CD14-positive monocyte (primary cell): ENCODE data around the gene LRRN2. TPM values are rescaled to one million over a fixed set of nuclear protein-coding genes. Genes with fewer than 3 reads are reported as not detected.

Source experiments
- DNase-seq, 3 donors: peaks; one replicate each; pipeline ENCODE4 v3.0.0-alpha.2; 2011 to 2022
- H2AFZ ChIP-seq: 2 replicates; pipeline ENCODE4 v1.6.0; 2012; ENCODE audit warnings: mild to moderate bottlenecking, low read depth, low read length, inconsistent platforms; ENCODE audit not compliant: insufficient read depth, poor library complexity, severe bottlenecking
- H3K27ac ChIP-seq, 2 donors: 1 replicate in 1 of 2; 2 replicates in 1 of 2; pipeline ENCODE4 v1.5.1; 2012 to 2013; ENCODE audit warnings: low read length in 2 of 2, control low read depth in 1 of 2, inconsistent platforms in 1 of 2, low read depth in 1 of 2, mild to moderate bottlenecking in 1 of 2
- H3K27me3 ChIP-seq, 2 donors: one replicate each; pipeline versions ENCODE4 v1.6.0 to v1.6.1; 2011 to 2013; ENCODE audit warnings: low read length in 2 of 2; ENCODE audit not compliant: control insufficient read depth in 2 of 2, insufficient read depth in 2 of 2
- H3K36me3 ChIP-seq, 2 donors: replicated peaks in 1 of 2; 1 replicate in 1 of 2; 2 replicates in 1 of 2; pipeline versions ENCODE4 v1.5.1 to v1.6.1; 2012 to 2013; ENCODE audit warnings: low read length in 2 of 2, control low read depth in 1 of 2, inconsistent platforms in 1 of 2, mild to moderate bottlenecking in 1 of 2; ENCODE audit not compliant: insufficient read depth in 2 of 2, control insufficient read depth in 1 of 2
- H3K4me1 ChIP-seq, 2 donors: 1 replicate in 1 of 2; 2 replicates in 1 of 2; pipeline versions ENCODE4 v1.5.1 to v1.6.1; 2012 to 2013; ENCODE audit warnings: low read length in 2 of 2, control low read depth in 1 of 2, inconsistent platforms in 1 of 2, mild to moderate bottlenecking in 1 of 2, moderate library complexity in 1 of 2; ENCODE audit not compliant: insufficient read depth in 2 of 2, control insufficient read depth in 1 of 2
- H3K4me2 ChIP-seq: replicated peaks from 2 replicates; pipeline ENCODE3; 2012; ENCODE audit warnings: low read length, moderate library complexity, mild to moderate bottlenecking; ENCODE audit not compliant: poor library complexity, severe bottlenecking; ENCODE audit errors: extremely low read depth
- H3K4me3 ChIP-seq, 3 experiments: fragments of 200-600 bp in 1 of 3; sonication (generic) in 1 of 3; replicated peaks in 1 of 3; 1 replicate in 2 of 3; 2 replicates in 1 of 3; pipeline ENCODE4 v1.5.1; 2011 to 2013; ENCODE audit warnings: low read length in 3 of 3, mild to moderate bottlenecking in 3 of 3, control low read depth in 2 of 3, low read depth in 2 of 3, inconsistent platforms in 1 of 3, moderate library complexity in 1 of 3
- H3K79me2 ChIP-seq: 2 replicates; pipeline ENCODE4 v1.6.0; 2012; ENCODE audit warnings: mild to moderate bottlenecking, control low read depth, inconsistent platforms, low read length, moderate library complexity; ENCODE audit not compliant: insufficient read depth
- H3K9ac ChIP-seq: 2 replicates; pipeline ENCODE4 v1.6.0; 2017; ENCODE audit warnings: low read length, mild to moderate bottlenecking; ENCODE audit not compliant: insufficient read depth, poor library complexity, severe bottlenecking
- H3K9me3 ChIP-seq, 2 donors: replicated peaks in 1 of 2; 1 replicate in 1 of 2; 2 replicates in 1 of 2; pipeline versions ENCODE4 v1.5.1 to v1.6.1; 2012 to 2013; ENCODE audit warnings: low read length in 2 of 2, control low read depth in 1 of 2; ENCODE audit not compliant: control insufficient read depth in 1 of 2, insufficient read depth in 1 of 2
- H4K20me1 ChIP-seq: 2 replicates; pipeline ENCODE4 v1.6.0; 2012; ENCODE audit warnings: mild to moderate bottlenecking, low read length, control low read depth, moderate library complexity; ENCODE audit not compliant: insufficient read depth
- H3K27ac Mint-ChIP-seq, 7 donors: one replicate each; pipeline ENCODE4 v1.8.0; 2020; ENCODE audit warnings: mild to moderate bottlenecking in 7 of 7, mixed read lengths in 7 of 7, moderate library complexity in 6 of 7, inconsistent platforms in 2 of 7
- H3K27me3 Mint-ChIP-seq, 3 donors: one replicate each; pipeline ENCODE4 v1.8.0; 2021 to 2022; ENCODE audit warnings: low read depth in 3 of 3, mild to moderate bottlenecking in 3 of 3, mixed read lengths in 3 of 3, moderate library complexity in 3 of 3, inconsistent platforms in 1 of 3
- H3K36me3 Mint-ChIP-seq, 2 donors: one replicate each; pipeline ENCODE4 v1.8.0; 2020; ENCODE audit warnings: mixed read lengths in 2 of 2, inconsistent platforms in 1 of 2, mild to moderate bottlenecking in 1 of 2
- H3K4me1 Mint-ChIP-seq: one replicate; pipeline ENCODE4 v1.8.0; 2020; ENCODE audit warnings: mild to moderate bottlenecking, mixed read lengths
- H3K4me3 Mint-ChIP-seq, 2 donors: one replicate each; pipeline ENCODE4 v1.8.0; 2020; ENCODE audit warnings: mild to moderate bottlenecking in 2 of 2, mixed read lengths in 2 of 2, moderate library complexity in 1 of 2
- H3K9me3 Mint-ChIP-seq, 7 donors: one replicate each; pipeline ENCODE4 v1.8.0; 2020 to 2022; ENCODE audit warnings: mixed read lengths in 7 of 7, mild to moderate bottlenecking in 6 of 7, moderate library complexity in 6 of 7, inconsistent platforms in 2 of 7
- WGBS: methylation state at CpG from one replicate; pipeline ENCODE4 v1.1.5; 2013; ENCODE audit warnings: missing lambda C conversion rate; ENCODE audit not compliant: insufficient coverage; 5-methylcytosine and 5-hydroxymethylcytosine counted together
- intact Hi-C, 2 donors: fragments of 100-400 bp; cut with micrococcal nuclease; formaldehyde crosslinking; loops; one replicate each; pipeline versions ENCODE4 v1.15.0 to v1.15.1; 2023
- polyA plus RNA-seq, 3 donors: library from polyadenylated mRNA; depleted of rRNA in 1 of 3; unstranded in 2 of 3; stranded (reverse) in 1 of 3; fragments of 300-500 nt in 2 of 3; fragments of >200 nt in 1 of 3; fragmentation: Illumina TruSeq in 2 of 3; gene quantifications; 1 replicate in 2 of 3; 2 replicates in 1 of 3; pipeline ENCODE4 v1.2.3, GENCODE V29; 2012 to 2021
- TF ChIP-seq, protein P1 (sequence below): fragments of 200-600 bp; IDR thresholded peaks from one replicate; pipeline ENCODE4 v1.8.0; 2022; ENCODE audit warnings: antibody characterized with exemption, mild to moderate bottlenecking

LRRN2 gene
- polyA plus RNA-seq, 3 donors = not detected

DNA sequence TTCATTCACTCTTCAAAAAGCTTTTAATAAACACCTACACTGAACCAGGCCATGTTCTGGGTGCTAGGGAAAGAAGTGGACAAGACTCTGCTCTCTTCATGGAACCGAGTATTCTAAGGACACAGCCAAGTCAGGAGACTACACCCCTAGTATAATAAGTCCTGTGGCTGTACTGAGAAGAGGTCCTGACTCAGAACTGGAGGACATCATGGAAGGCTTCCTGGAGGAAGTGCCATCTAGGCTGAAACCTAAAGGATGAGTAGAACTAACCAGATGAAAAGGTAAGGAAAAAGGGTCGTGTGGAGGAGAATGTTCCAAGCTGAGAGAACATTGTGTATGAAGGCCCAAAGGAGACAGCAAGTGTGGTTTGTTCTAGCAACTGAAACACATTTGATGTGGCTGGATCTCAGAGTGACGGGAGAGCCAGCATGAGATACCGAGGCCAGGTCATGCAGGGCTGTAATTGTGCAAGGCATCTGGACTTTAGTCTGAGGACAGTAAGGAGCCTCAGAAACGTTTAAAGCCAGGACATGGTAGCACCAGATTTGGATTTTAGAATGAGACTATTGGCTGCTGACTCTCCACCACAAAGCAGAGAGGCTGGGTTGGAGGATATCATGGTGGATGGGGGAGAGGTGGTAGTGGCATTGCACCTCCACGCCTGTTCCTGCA, 82.5 kb downstream of the LRRN2 start:
- Histone ChIP-seq H3K4me1 (no peaks in the 10 kb centered on the region), H3K4me2 (no peak overlapping the region), H3K36me3 (no peaks in the 10 kb centered on the region), H3K9ac (no peak overlapping the region), H4K20me1 (no peaks in the 10 kb centered on the region), H2AFZ (no peak overlapping the region), H3K9me3 (no peaks in the 10 kb centered on the region), H3K4me3 (no peak overlapping the region), H3K79me2 (no peaks in the 10 kb centered on the region), H3K27ac (no peak overlapping the region), H3K27me3 (no peaks in the 10 kb centered on the region)
- Mint-ChIP-seq H3K9me3 (peaks cover 0 to 3% (median 1%) of the 10 kb centered on the region in 7 donors), H3K4me1 (peaks cover 5% of the 10 kb centered on the region), H3K4me3 (no peak overlapping the region), H3K27me3 (peaks cover 6 to 15% (median 10%) of the 10 kb centered on the region in 3 donors), H3K36me3 (no peaks in the 10 kb centered on the region), H3K27ac (no peak overlapping the region)
- intact Hi-C loops = no loop called here
- TF ChIP-seq, protein P1, sequence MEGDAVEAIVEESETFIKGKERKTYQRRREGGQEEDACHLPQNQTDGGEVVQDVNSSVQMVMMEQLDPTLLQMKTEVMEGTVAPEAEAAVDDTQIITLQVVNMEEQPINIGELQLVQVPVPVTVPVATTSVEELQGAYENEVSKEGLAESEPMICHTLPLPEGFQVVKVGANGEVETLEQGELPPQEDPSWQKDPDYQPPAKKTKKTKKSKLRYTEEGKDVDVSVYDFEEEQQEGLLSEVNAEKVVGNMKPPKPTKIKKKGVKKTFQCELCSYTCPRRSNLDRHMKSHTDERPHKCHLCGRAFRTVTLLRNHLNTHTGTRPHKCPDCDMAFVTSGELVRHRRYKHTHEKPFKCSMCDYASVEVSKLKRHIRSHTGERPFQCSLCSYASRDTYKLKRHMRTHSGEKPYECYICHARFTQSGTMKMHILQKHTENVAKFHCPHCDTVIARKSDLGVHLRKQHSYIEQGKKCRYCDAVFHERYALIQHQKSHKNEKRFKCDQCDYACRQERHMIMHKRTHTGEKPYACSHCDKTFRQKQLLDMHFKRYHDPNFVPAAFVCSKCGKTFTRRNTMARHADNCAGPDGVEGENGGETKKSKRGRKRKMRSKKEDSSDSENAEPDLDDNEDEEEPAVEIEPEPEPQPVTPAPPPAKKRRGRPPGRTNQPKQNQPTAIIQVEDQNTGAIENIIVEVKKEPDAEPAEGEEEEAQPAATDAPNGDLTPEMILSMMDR = no peak
- DNase-seq = no peak
- WGBS = 91% methylated on average over 4 of the region's 6 CpGs

DNA sequence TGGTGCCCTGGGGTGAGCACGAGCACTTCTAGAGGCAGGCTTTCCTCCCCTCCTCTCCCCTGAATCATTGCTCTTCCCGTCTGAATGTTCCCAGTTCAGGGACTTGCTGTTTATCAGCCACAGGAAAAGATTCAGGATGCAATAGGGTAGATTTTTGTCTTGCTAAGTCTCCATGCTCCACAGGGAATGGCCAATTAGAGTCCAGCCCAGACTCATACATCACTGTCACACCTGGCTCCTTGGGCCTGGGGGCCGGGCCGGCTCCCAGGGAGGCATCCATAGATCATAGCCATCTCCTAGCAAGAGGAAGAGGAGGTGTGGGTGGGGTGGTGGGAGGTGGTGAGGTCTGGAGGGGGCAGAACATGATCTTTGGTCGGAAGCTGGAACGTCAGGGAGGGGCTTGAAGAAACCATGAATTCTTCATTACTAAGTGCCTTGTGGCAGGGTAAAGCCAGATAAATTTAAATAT, 83.4 kb downstream of the LRRN2 start:
- no CpG with 5 or more reads among the region's 6 CpGs for WGBS
- H3K4me1 Mint-ChIP-seq = peaks cover 5% of the 10 kb centered on the region

More for the DNA sequence above, 83.4 kb downstream of the LRRN2 start:
- DNase-seq = no peak
- peaks cover 2 to 4% of the 10 kb centered on the region in 2 donors for H3K36me3 Mint-ChIP-seq
- no peak overlapping the region for H3K4me3 Mint-ChIP-seq
- Histone ChIP-seq H2AFZ (no peak overlapping the region), H3K79me2 (no peaks in the 10 kb centered on the region), H4K20me1 (no peaks in the 10 kb centered on the region), H3K36me3 (no peaks in the 10 kb centered on the region), H3K4me1 (no peaks in the 10 kb centered on the region), H3K9ac (no peak overlapping the region), H3K4me2 (no peak overlapping the region), H3K27me3 (no peaks in the 10 kb centered on the region), H3K27ac (no peak overlapping the region), H3K4me3 (no peak overlapping the region), H3K9me3 (no peaks in the 10 kb centered on the region)
- peaks cover 5 to 7% (median 5%) of the 10 kb centered on the region in 3 donors for H3K27me3 Mint-ChIP-seq
- no peak overlapping the region for H3K27ac Mint-ChIP-seq
- peaks cover 0 to 3% (median 0%) of the 10 kb centered on the region in 7 donors for H3K9me3 Mint-ChIP-seq
- TF ChIP-seq, protein P1 = no peak
- intact Hi-C loops = no loop called here
